Endothelial cell of umbilical vein (primary cell): ENCODE data around the gene WDR37. TPM values are rescaled to one million over a fixed set of nuclear protein-coding genes. Genes with fewer than 3 reads are reported as not detected.
A peak's percentile ranks its signal among the peaks of the same experiment; 100 is the strongest.

Source experiments
- BruUV-seq: library from RNA; stranded (reverse); fragments of 400-500 nt; replicated peaks from 2 replicates; lab custom pipeline; 2021; lab: Mats Ljungman, UMichigan
- CTCF ChIA-PET: fragments of 300-600, 350-600 bp; sonication (Branson Sonifier 250); formaldehyde crosslinking; loops from one replicate; lab custom pipeline; 2021; ENCODE audit warnings: antibody characterized with exemption, inconsistent platforms; lab: Charles Lee
- POLR2A ChIA-PET: fragments of 300-600, 350-600 bp; sonication (Branson Sonifier 250); formaldehyde crosslinking; loops from one replicate; lab custom pipeline; 2021; ENCODE audit warnings: antibody characterized with exemption, inconsistent platforms; lab: Charles Lee
- DNase-seq: peaks from one replicate; pipeline ENCODE4 v3.0.0-alpha.2; 2011; ENCODE audit warnings: low read depth, low spot score
- FAIRE-seq: peaks from 2 replicates; lab custom pipeline; 2011; peaks lifted over from hg19 to GRCh38; lab: Jason Lieb, UNC
- H2AFZ ChIP-seq: 2 replicates; pipeline ENCODE4 v1.6.0; 2012; ENCODE audit warnings: low read depth, low read length, control low read depth, inconsistent platforms
- H3K27ac ChIP-seq: 2 replicates; pipeline ENCODE4 v1.5.1; 2011; ENCODE audit warnings: low read depth, mild to moderate bottlenecking, control low read depth, low read length, moderate library complexity; ENCODE audit not compliant: insufficient read depth
- H3K27me3 ChIP-seq, 2 experiments: 2 replicates each; pipeline versions ENCODE4 v1.6.0 to v1.6.1; 2011; ENCODE audit warnings: low read length in 2 of 2, mixed read lengths in 1 of 2; ENCODE audit not compliant: control insufficient read depth in 2 of 2, insufficient read depth in 2 of 2
- H3K36me3 ChIP-seq, 2 experiments: 2 replicates in 1 of 2; 3 replicates in 1 of 2; pipeline ENCODE4 v1.5.1; 2011; ENCODE audit warnings: low read length in 2 of 2, mild to moderate bottlenecking in 1 of 2, moderate library complexity in 1 of 2; ENCODE audit not compliant: control insufficient read depth in 2 of 2, insufficient read depth in 2 of 2; ENCODE audit errors: extremely low read depth in 1 of 2
- H3K4me1 ChIP-seq: 3 replicates; pipeline ENCODE4 v1.5.1; 2011; ENCODE audit warnings: mild to moderate bottlenecking, low read length; ENCODE audit not compliant: control insufficient read depth, insufficient read depth; ENCODE audit errors: extremely low read depth
- H3K4me2 ChIP-seq: 2 replicates; pipeline ENCODE4 v1.6.1; 2011; ENCODE audit warnings: low read length, control low read depth, mixed read lengths; ENCODE audit not compliant: insufficient read depth
- H3K4me3 ChIP-seq, 3 experiments: fragments of 200-600 bp in 1 of 3; sonication (generic), shearing (Covaris generic) in 1 of 3; replicated peaks in 1 of 3; 2 replicates each; pipeline ENCODE4 v1.5.1; 2011 to 2016; ENCODE audit warnings: control low read depth in 3 of 3, low read length in 3 of 3, mild to moderate bottlenecking in 2 of 3, inconsistent platforms in 1 of 3, low read depth in 1 of 3, moderate library complexity in 1 of 3; ENCODE audit not compliant: insufficient read depth in 1 of 3
- H3K79me2 ChIP-seq: 2 replicates; pipeline ENCODE4 v1.6.0; 2012; ENCODE audit warnings: low read length, inconsistent platforms; ENCODE audit not compliant: control insufficient read depth, insufficient read depth
- H3K9ac ChIP-seq: replicated peaks from 2 replicates; pipeline ENCODE3; 2011; ENCODE audit warnings: low read length, control low read depth; ENCODE audit not compliant: insufficient read depth; ENCODE audit errors: extremely low read depth
- H3K9me1 ChIP-seq: replicated peaks from 3 replicates; pipeline ENCODE4 v1.6.0; 2011; ENCODE audit warnings: mild to moderate bottlenecking, low read length; ENCODE audit not compliant: control insufficient read depth, insufficient read depth; ENCODE audit errors: extremely low read depth
- H3K9me3 ChIP-seq: replicated peaks from 2 replicates; pipeline ENCODE4 v1.5.1; 2012; ENCODE audit warnings: low read length, inconsistent platforms; ENCODE audit not compliant: control insufficient read depth, insufficient read depth
- H4K20me1 ChIP-seq: replicated peaks from 2 replicates; pipeline ENCODE3; 2011; ENCODE audit warnings: mild to moderate bottlenecking, low read length; ENCODE audit not compliant: control insufficient read depth, insufficient read depth; ENCODE audit errors: extremely low read depth
- EZH2 ChIP-seq: IDR thresholded peaks from 2 replicates; pipeline ENCODE4 v1.6.1; 2012; ENCODE audit warnings: borderline replicate concordance, low read depth, mild to moderate bottlenecking, moderate library complexity, low read length, inconsistent platforms; ENCODE audit not compliant: severe bottlenecking
- FOS ChIP-seq: IDR thresholded peaks from 2 replicates; pipeline ENCODE4 v1.6.1; 2011; ENCODE audit warnings: mild to moderate bottlenecking, low read length, moderate library complexity, borderline replicate concordance; ENCODE audit not compliant: insufficient read depth
- JUN ChIP-seq: IDR thresholded peaks from 2 replicates; pipeline ENCODE4 v1.6.1; 2011; ENCODE audit warnings: borderline replicate concordance, low read depth; ENCODE audit not compliant: insufficient read length, insufficient read depth
- dilution Hi-C: fragments of 300-500 bp; cut with MboI; formaldehyde crosslinking; loops from one replicate; pipeline ENCODE4 v1.15.0; 2019; ENCODE audit warnings: low sequenced_read_pairs; ENCODE audit not compliant: extremely low pct_ligation_motif_present
- intact Hi-C: fragments of 100-400 bp; cut with micrococcal nuclease; formaldehyde crosslinking; loops from one replicate; pipeline ENCODE4 v1.10.0; 2022
- polyA plus RNA-seq, 4 experiments: library from polyadenylated mRNA; depleted of rRNA in 3 of 4; stranded (reverse) in 3 of 4; unstranded in 1 of 4; fragments of >200 nt; gene quantifications; 2 replicates each; pipeline versions ENCODE4 v1.2.1 to v1.2.3, GENCODE V29; 2011 to 2012; ENCODE audit warnings: missing spikeins in 1 of 4
- total RNA-seq: library from RNA; stranded (reverse); gene quantifications from 2 replicates; pipeline ENCODE4 v1.2.3, GENCODE V29; 2021
- TF ChIP-seq, protein P1 (sequence below), 2 donors: IDR thresholded peaks; 1 replicate in 1 of 2; 2 replicates in 1 of 2; pipeline ENCODE4 v1.5.1; 2011; ENCODE audit warnings: low read length in 2 of 2, mild to moderate bottlenecking in 2 of 2, moderate library complexity in 2 of 2, control low read depth in 1 of 2, inconsistent platforms in 1 of 2, low read depth in 1 of 2; ENCODE audit not compliant: insufficient read depth in 1 of 2; ENCODE audit errors: extremely low read depth in 1 of 2

The WDR37 gene
- total and polyA plus RNA-seq, 2 donors (not counting 3 experiments of a cell fraction or from before 2014, with no cell fraction given) = 21.7 to 25.5 TPM

DNA sequence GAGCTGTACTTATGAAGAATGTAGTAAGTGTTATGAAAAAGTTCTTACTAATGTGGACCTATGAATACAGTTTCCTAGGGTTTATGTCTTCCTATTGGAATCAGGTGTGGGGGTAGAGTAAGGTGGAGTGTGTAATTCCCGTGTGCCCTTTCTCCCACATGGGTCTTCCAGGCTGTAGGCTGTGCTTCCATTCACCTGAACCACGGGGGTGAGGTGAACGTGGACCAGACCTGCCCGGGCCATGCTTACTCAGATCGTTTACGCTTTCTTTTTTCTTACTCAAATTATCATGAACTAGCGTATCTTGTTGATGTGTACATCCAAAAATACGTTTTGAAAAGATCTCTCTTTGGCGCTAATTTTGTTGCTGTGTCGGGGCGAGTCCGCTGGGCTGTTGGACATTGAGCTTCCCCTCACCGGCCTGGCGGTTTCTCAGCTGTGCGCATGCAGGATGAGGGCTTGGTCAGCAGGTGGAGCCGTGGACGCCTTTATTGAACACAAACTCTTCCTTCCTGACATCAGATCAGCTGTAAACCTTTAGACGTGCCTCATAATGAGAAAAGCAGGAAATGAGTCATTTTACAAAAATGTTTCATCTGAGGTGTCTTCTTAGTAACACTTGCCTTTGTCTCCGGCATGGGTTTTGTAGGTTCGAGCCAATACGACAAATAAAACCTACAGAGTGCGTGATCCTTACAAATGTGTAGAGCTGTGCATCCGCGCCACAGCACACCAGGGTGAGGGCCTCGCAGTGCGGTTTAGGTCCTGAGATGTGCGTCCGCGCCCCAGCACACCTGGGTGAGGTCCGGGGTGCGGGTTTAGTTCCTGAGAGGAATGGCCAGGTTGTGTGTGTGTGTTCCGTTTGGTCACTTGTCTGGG, 53.8 kb downstream of the WDR37 start:
- BruUV-seq = no TSS peak
- H3K36me3 ChIP-seq = peaks cover 10 to 34% of the 10 kb centered on the region in 2 experiments
- FAIRE-seq = peak; percentile 99

More for the DNA sequence above, 53.8 kb downstream of the WDR37 start:
- CTCF ChIA-PET = interaction anchor here (0.5 to 2.1 kb wide), 10 partner anchors 9 to 1934 kb away, joined by 3 to 30 read pairs (median 4); no protein-coding TSS in a partner anchor
- Histone ChIP-seq H4K20me1 (no peaks in the 10 kb centered on the region), H3K4me2 (peak overlapping the region; percentile 46), H3K9me3 (no peaks in the 10 kb centered on the region), H3K9ac (peak overlapping the region; percentile 45), H3K4me1 (peaks cover 11% of the 10 kb centered on the region), H3K27me3 (no peaks in the 10 kb centered on the region), H3K79me2 (peaks cover 11% of the 10 kb centered on the region), H3K27ac (peak overlapping the region; percentile 91), H2AFZ (no peak overlapping the region), H3K9me1 (no peaks in the 10 kb centered on the region), H3K4me3 (peak overlapping the region in 1 of 3 experiments; percentile 4)
- intact Hi-C loops = loop anchor here (1.0 kb wide), 1 partner anchor 1933 kb away; no protein-coding TSS in a partner anchor
- peak; percentile 69 for DNase-seq
- POLR2A ChIA-PET = no interaction called here
- dilution Hi-C loops = no loop called here
- peak; percentile 61 for TF ChIP-seq FOS
- TF ChIP-seq, protein P1, sequence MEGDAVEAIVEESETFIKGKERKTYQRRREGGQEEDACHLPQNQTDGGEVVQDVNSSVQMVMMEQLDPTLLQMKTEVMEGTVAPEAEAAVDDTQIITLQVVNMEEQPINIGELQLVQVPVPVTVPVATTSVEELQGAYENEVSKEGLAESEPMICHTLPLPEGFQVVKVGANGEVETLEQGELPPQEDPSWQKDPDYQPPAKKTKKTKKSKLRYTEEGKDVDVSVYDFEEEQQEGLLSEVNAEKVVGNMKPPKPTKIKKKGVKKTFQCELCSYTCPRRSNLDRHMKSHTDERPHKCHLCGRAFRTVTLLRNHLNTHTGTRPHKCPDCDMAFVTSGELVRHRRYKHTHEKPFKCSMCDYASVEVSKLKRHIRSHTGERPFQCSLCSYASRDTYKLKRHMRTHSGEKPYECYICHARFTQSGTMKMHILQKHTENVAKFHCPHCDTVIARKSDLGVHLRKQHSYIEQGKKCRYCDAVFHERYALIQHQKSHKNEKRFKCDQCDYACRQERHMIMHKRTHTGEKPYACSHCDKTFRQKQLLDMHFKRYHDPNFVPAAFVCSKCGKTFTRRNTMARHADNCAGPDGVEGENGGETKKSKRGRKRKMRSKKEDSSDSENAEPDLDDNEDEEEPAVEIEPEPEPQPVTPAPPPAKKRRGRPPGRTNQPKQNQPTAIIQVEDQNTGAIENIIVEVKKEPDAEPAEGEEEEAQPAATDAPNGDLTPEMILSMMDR (IDR thresholded peaks at IDR 0.05; ENCODE audit: extremely low read depth in 1 of 2, insufficient read depth in 1 of 2, low read depth in 1 of 2, low read length in 2 of 2) = peak; percentile 64 to 72
- no peak for TF ChIP-seq EZH2
- TF ChIP-seq JUN = peak; percentile 84
